ENCODE measurements around the gene DNAJC8.

- no peak for TF ChIP-seq EZH2 (IDR thresholded peaks at IDR 0.05; ENCODE audit: borderline replicate concordance, low read depth, low read length, poor library complexity, severe bottlenecking)
- TF ChIP-seq, protein P1, sequence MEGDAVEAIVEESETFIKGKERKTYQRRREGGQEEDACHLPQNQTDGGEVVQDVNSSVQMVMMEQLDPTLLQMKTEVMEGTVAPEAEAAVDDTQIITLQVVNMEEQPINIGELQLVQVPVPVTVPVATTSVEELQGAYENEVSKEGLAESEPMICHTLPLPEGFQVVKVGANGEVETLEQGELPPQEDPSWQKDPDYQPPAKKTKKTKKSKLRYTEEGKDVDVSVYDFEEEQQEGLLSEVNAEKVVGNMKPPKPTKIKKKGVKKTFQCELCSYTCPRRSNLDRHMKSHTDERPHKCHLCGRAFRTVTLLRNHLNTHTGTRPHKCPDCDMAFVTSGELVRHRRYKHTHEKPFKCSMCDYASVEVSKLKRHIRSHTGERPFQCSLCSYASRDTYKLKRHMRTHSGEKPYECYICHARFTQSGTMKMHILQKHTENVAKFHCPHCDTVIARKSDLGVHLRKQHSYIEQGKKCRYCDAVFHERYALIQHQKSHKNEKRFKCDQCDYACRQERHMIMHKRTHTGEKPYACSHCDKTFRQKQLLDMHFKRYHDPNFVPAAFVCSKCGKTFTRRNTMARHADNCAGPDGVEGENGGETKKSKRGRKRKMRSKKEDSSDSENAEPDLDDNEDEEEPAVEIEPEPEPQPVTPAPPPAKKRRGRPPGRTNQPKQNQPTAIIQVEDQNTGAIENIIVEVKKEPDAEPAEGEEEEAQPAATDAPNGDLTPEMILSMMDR (conservative IDR thresholded peaks at IDR 0.05; ENCODE audit: low read depth, low read length) = no peak
These were observed 47.8 kb downstream of the DNAJC8 start for GRCh38 chr1:28185071-28185470.
